WTC11 (cell line): ENCODE data around the gene MTHFD1L.

Experiments
- CBFB ChIP-seq: sonication (generic); formaldehyde crosslinking; IDR thresholded peaks from 2 replicates; pipeline ENCODE4 v1.8.1; 2022; ENCODE audit warnings: mild to moderate bottlenecking, low read depth, missing genetic modification reagents
- GRHL2 ChIP-seq: fragments of 250-450 bp; sonication (Bioruptor Pico); IDR thresholded peaks from 2 replicates; pipeline ENCODE4 v1.8.0; 2022; ENCODE audit warnings: mild to moderate bottlenecking, moderate library complexity; ENCODE audit not compliant: insufficient replicate concordance, severe bottlenecking
- TP53 ChIP-seq: sonication (generic); formaldehyde crosslinking; IDR thresholded peaks from 2 replicates; pipeline ENCODE4 v1.8.1; 2023; ENCODE audit warnings: mild to moderate bottlenecking, missing genetic modification reagents
- ZNF121 ChIP-seq: sonication (generic); formaldehyde crosslinking; IDR thresholded peaks from 2 replicates; pipeline ENCODE4 v1.8.0; 2023; ENCODE audit warnings: missing genetic modification reagents
- TF ChIP-seq, protein P1 (sequence below): sonication (generic); formaldehyde crosslinking; IDR thresholded peaks from 2 replicates; pipeline ENCODE4 v1.8.1; 2022; ENCODE audit warnings: mild to moderate bottlenecking, missing genetic modification reagents, moderate library complexity, borderline replicate concordance
- TF ChIP-seq, protein P2 (sequence below): fragments of 200-600 bp; IDR thresholded peaks from 2 replicates; pipeline ENCODE4 v1.8.0; 2022; ENCODE audit warnings: antibody characterized with exemption
- TF ChIP-seq, protein P3 (sequence below): fragments of 250-450 bp; sonication (Bioruptor Pico); IDR thresholded peaks from 2 replicates; pipeline ENCODE4 v1.9.0; 2021; ENCODE audit warnings: moderate library complexity, mild to moderate bottlenecking, inconsistent platforms, borderline replicate concordance
- TF ChIP-seq, protein P4 (sequence below): sonication (generic); formaldehyde crosslinking; IDR thresholded peaks from 2 replicates; pipeline ENCODE4 v1.8.1; 2022; ENCODE audit warnings: mild to moderate bottlenecking, moderate library complexity, missing genetic modification reagents

DNA sequence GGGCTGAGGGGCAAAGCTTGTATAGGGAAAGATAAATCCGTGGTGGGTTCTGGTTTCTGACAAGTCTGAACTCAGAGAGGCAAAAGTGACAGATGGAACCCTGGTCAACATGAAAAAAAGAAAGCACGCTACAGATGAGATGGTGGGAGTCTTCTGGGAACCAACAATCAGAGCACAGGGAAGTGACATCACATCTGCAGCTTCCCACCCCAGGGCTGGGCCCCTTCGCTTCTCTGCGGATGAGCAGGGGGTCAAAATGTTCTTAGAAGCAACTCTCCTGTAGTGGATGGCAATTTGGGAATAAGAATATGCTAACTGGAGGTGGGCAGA lies 245.0 kb downstream of the MTHFD1L start:
- TF ChIP-seq, protein P1, sequence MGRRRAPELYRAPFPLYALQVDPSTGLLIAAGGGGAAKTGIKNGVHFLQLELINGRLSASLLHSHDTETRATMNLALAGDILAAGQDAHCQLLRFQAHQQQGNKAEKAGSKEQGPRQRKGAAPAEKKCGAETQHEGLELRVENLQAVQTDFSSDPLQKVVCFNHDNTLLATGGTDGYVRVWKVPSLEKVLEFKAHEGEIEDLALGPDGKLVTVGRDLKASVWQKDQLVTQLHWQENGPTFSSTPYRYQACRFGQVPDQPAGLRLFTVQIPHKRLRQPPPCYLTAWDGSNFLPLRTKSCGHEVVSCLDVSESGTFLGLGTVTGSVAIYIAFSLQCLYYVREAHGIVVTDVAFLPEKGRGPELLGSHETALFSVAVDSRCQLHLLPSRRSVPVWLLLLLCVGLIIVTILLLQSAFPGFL (CRISPR knock-in tag): no peak
- TF ChIP-seq, protein P2, sequence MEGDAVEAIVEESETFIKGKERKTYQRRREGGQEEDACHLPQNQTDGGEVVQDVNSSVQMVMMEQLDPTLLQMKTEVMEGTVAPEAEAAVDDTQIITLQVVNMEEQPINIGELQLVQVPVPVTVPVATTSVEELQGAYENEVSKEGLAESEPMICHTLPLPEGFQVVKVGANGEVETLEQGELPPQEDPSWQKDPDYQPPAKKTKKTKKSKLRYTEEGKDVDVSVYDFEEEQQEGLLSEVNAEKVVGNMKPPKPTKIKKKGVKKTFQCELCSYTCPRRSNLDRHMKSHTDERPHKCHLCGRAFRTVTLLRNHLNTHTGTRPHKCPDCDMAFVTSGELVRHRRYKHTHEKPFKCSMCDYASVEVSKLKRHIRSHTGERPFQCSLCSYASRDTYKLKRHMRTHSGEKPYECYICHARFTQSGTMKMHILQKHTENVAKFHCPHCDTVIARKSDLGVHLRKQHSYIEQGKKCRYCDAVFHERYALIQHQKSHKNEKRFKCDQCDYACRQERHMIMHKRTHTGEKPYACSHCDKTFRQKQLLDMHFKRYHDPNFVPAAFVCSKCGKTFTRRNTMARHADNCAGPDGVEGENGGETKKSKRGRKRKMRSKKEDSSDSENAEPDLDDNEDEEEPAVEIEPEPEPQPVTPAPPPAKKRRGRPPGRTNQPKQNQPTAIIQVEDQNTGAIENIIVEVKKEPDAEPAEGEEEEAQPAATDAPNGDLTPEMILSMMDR: no peak
- TF ChIP-seq, protein P3, sequence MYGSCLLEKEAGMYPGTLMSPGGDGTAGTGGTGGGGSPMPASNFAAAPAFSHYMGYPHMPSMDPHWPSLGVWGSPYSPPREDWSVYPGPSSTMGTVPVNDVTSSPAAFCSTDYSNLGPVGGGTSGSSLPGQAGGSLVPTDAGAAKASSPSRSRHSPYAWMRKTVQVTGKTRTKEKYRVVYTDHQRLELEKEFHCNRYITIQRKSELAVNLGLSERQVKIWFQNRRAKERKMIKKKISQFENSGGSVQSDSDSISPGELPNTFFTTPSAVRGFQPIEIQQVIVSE (CRISPR knock-in tag): no peak
- TF ChIP-seq GRHL2 (CRISPR knock-in tag): no peak
- no peak for TF ChIP-seq ZNF121 (CRISPR knock-in tag)
- no peak for TF ChIP-seq TP53 (CRISPR knock-in tag)
- TF ChIP-seq, protein P4, sequence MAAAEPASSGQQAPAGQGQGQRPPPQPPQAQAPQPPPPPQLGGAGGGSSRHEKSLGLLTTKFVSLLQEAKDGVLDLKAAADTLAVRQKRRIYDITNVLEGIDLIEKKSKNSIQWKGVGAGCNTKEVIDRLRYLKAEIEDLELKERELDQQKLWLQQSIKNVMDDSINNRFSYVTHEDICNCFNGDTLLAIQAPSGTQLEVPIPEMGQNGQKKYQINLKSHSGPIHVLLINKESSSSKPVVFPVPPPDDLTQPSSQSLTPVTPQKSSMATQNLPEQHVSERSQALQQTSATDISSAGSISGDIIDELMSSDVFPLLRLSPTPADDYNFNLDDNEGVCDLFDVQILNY: no peak
- no peak for TF ChIP-seq CBFB (CRISPR knock-in tag)
